LNCaP clone FGC (cell line): ENCODE measurements around the gene VPS51.

Source experiments
- DNase-seq: peaks from one replicate; pipeline ENCODE4 v3.0.0-alpha.2; 2011; ENCODE audit warnings: low read depth
- H3K4me3 ChIP-seq: 2 replicates; pipeline ENCODE4 v1.5.1; 2011; ENCODE audit warnings: mild to moderate bottlenecking, low read depth, low read length, control low read depth
- TF ChIP-seq, protein P1 (sequence below): IDR thresholded peaks from 2 replicates; pipeline ENCODE4 v1.5.1; 2012; ENCODE audit warnings: mild to moderate bottlenecking; ENCODE audit not compliant: control insufficient read depth, insufficient read depth; ENCODE audit errors: extremely low read depth

Gene VPS51

DNA sequence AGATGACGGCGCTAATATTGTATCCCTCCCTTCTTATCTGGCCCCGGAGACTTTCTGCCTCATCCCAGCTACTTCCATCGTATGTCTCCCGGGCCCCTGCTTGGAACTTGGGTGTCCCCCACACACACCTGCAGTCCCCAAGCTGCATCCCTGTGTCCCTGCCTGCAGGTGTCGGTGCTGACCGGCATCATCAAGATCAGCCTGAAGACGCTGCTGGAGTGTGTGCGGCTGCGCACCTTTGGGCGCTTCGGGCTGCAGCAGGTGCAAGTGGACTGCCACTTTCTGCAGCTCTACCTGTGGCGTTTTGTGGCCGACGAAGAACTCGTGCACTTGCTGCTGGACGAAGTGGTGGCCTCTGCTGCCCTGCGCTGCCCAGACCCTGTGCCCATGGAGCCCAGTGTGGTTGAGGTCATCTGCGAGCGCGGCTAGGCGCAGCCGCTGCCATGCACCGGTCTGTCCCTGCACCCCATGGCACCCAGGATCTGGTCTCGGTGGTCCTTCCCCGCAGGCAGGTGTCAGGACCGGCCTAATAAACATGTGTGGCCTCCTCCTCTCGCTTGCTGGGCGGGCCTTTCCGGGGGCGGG is 15.2 kb downstream of the VPS51 start:
- TF ChIP-seq, protein P1, sequence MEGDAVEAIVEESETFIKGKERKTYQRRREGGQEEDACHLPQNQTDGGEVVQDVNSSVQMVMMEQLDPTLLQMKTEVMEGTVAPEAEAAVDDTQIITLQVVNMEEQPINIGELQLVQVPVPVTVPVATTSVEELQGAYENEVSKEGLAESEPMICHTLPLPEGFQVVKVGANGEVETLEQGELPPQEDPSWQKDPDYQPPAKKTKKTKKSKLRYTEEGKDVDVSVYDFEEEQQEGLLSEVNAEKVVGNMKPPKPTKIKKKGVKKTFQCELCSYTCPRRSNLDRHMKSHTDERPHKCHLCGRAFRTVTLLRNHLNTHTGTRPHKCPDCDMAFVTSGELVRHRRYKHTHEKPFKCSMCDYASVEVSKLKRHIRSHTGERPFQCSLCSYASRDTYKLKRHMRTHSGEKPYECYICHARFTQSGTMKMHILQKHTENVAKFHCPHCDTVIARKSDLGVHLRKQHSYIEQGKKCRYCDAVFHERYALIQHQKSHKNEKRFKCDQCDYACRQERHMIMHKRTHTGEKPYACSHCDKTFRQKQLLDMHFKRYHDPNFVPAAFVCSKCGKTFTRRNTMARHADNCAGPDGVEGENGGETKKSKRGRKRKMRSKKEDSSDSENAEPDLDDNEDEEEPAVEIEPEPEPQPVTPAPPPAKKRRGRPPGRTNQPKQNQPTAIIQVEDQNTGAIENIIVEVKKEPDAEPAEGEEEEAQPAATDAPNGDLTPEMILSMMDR = no peak
- DNase-seq = no peak
- peak overlapping the region; percentile 95 for H3K4me3 ChIP-seq

DNA sequence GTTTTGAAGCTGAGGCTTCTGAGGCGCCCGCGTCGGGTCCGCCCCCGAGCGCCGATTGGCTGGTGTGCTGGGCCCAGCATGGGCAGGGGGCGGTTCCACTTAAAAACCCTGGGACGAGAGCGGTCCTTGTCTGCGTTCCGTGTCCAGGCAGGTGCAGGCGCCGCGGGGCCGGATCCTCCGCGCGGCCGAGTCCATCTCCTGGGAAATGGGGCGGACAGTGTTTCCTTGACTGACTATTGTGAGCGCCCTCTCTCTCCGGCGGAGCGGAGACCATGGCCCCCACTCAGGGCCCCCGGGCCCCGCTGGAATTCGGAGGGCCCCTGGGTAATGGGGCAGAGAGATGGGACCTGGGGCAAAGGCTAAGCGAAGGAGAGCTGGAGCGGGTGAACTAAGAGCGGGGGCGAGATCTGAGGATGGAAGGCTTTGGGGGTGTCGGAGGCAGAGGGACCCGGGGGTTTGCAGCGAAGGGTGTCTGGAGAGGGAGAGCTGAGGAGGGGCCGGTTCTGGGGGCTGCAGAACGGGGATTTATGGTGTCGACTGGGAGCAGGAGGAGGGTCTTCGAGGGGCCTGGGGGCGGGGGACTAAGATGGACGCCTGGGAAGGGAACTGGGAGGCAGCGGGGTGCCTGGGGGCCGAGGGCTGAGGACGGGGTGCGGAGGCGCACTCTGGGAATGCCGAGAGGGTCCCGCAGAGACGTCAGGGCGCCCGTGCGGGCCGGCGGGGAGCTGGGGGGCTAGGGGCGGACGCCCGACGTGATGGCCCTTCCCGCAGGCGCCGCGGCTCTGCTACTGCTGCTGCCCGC is 15.9 kb downstream of the VPS51 start, which contains the start of gene TM7SF2:
TM7SF2 (plus strand) TSS at position 129 of the 802 bp plus-strand sequence; CDS start at position 273, 144 bp downstream.
- DNase-seq = peak; percentile 83
- H3K4me3 ChIP-seq = peak within 1 kb of the TSS; percentile 95
- TF ChIP-seq, protein P1 = no peak

DNA sequence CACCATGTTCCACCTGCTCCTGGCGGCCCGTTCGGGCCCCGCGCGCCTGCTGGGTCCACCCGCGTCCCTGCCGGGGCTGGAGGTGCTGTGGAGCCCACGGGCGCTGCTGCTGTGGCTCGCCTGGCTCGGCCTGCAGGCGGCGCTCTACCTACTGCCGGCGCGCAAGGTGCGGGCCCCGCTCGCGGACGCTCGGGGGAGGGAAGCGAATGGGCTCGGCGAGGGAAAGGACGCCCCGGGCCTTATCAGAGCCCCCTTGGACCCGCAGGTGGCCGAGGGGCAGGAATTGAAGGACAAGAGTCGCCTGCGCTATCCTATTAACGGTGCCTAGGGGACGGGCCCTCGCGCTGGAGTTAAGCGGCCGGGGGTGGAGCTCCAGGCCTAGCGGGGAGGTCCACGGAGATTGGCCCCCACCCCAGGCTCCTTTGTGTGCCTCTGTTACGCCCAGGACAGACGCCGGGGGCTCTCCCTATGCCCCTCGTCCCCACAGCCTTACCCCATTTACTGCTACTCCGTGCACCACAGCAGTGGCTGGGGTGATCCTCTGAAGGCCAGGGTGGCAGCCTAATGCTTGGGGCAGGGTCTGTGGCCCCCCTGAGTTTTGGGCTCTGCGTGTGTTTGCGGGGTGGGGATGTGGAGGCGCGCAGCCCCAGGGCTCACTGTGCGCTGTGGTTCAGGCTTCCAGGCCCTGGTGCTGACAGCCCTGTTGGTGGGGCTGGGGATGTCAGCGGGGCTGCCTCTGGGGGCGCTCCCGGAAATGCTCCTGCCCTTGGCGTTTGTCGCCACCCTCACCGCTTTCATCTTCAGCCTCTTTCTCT is 16.7 kb downstream of the VPS51 start:
- no peak for DNase-seq
- H3K4me3 ChIP-seq = peak overlapping the region; percentile 95
- TF ChIP-seq, protein P1 = peak; percentile 94

DNA sequence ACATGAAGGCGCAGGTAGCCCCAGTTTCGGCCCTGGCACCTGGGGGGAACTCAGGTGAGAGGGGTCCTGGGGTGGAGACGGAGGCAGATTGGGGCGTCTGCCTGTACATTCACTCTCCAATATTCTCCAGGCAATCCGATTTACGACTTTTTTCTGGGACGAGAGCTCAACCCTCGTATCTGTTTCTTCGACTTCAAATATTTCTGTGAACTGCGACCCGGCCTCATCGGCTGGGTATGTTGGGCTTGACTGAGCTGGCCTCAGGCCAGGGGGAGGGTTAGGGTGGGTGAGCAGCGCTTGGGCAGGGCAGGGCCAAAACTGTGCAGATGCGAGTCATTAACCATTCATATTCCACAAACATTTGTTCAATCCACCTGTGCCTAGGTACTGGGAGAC is 17.3 kb downstream of the VPS51 start:
- no peak for DNase-seq
- H3K4me3 ChIP-seq = peak overlapping the region; percentile 95
- TF ChIP-seq, protein P1 = no peak

DNA sequence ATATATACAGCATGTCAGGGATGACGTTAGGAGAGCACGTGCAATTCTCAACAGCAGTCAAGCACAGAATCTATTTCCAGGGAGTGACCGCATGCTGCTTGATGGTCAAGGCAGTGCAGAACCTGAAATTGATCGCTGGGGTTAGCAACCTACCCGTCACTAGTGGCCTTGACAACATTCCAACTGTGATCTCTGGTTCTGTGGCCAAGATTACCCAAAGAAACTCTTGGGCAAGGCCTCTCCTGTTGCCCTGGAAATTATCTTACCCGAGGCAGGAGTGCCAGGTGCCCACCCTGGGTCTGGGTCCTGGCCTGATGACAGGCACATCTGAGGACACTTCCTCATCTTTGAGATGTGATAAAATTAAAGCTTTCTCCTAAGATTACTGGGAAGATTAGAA is 17.8 kb downstream of the VPS51 start:
- no peak for DNase-seq
- TF ChIP-seq, protein P1 = no peak
- H3K4me3 ChIP-seq = no peak overlapping the region

DNA sequence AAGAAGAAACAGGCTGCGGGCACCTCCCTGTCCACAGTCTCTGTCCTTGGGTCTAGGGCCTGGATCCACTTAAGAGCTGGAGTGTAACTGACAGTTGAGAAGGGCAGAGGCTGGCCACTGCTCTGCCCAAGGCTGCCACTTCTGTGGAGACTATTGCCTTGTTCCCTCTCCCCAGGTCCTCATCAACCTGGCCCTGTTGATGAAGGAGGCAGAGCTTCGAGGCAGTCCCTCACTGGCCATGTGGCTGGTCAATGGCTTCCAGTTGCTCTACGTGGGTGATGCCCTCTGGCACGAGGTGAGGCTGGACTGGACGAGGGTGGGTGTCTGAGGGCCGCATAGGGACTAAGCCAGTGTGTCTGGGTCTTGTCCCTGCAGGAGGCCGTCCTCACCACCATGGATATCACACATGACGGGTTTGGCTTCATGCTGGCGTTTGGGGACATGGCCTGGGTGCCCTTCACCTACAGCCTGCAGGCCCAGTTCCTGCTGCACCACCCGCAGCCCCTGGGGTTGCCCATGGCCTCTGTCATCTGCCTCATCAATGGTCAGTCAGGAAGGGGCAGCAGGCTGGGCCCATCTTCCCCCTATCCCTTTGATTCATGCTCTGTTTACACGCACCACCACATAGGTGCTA is 18.6 kb downstream of the VPS51 start:
- no peak for DNase-seq
- TF ChIP-seq, protein P1 = no peak
- no peak overlapping the region for H3K4me3 ChIP-seq
